NB4 (cell line): Measurements from ENCODE around the gene MMEL1.

Experiments
- CTCF ChIP-seq: IDR thresholded peaks from one replicate; pipeline ENCODE4 v1.5.1; 2012; ENCODE audit warnings: low read depth, low read length
- POLR2A ChIP-seq: IDR thresholded peaks from 2 replicates; pipeline ENCODE4 v1.6.1; 2011; ENCODE audit warnings: mild to moderate bottlenecking; ENCODE audit not compliant: insufficient read length; ENCODE audit errors: extremely low read depth
- TF ChIP-seq, protein P1 (sequence below): IDR thresholded peaks from 2 replicates; pipeline ENCODE4 v1.6.1; 2011; ENCODE audit warnings: low read depth, low read length

DNA sequence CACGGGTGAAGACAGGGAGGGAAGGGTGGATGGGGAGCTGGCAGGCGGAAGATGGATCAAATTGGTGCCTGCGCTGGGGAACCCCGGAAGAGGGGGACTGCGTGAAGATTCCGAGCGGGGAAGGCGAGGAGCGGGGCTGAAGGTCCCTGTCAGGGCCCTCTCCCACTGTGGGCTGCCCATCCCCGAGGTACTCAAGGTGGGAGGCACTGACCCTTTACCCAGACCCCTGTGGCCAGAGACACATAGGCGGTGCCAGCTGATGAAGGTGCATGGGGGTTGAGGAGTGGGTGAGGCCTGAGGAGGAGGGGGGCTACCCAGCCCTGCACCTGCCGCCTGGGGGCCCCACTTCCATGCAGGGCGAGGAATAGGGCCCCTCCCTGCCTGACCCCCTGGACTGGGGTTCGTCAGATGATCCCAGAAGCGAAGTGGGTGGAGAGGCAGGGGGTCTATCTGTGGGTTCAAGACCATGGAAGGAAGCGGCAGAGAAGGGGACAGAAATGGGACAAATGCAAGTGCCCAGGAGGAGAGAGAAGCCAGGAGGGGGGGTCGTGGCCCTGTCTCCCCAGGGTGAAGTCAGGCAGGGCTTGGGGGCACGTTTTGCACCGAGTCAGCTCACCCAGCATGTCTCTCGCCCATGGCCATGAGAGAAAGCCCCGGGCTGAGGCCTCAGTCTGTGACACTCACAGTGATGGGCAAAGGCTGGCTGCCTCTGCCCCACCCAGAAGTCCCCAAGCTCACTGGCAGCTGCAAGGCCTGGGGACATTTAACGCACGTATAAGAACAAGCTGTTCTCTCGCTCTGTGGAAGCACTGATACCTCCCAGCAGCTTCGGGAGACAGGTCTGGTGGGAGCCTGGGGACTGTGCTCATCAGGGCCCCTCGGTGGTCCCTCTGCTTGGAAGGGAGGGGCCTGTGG is 7.0 kb upstream of the MMEL1 start:
- TF ChIP-seq CTCF (no peak), POLR2A (no peak)
- TF ChIP-seq, protein P1, sequence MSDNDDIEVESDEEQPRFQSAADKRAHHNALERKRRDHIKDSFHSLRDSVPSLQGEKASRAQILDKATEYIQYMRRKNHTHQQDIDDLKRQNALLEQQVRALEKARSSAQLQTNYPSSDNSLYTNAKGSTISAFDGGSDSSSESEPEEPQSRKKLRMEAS, result no peak
